Diencephalon (tissue), 1 donor: Measurements from ENCODE around the gene RPGRIP1. TPM values are rescaled to one million over a fixed set of nuclear protein-coding genes. Genes with fewer than 3 reads are reported as not detected.

Source experiments
- total RNA-seq: library from RNA; depleted of rRNA; stranded (reverse); fragments of >200 nt; gene quantifications from one replicate; pipeline ENCODE4 v1.2.3, GENCODE V29; 2014

The RPGRIP1 gene
- 0.69 TPM for total RNA-seq

GRCh38 chr14:21279783-21280182 lies at the start of gene RPGRIP1:
Gene RPGRIP1, plus strand, starts transcription at chr14:21280083. Its CDS starts 7,894 bp downstream, at chr14:21287977.

DNA sequence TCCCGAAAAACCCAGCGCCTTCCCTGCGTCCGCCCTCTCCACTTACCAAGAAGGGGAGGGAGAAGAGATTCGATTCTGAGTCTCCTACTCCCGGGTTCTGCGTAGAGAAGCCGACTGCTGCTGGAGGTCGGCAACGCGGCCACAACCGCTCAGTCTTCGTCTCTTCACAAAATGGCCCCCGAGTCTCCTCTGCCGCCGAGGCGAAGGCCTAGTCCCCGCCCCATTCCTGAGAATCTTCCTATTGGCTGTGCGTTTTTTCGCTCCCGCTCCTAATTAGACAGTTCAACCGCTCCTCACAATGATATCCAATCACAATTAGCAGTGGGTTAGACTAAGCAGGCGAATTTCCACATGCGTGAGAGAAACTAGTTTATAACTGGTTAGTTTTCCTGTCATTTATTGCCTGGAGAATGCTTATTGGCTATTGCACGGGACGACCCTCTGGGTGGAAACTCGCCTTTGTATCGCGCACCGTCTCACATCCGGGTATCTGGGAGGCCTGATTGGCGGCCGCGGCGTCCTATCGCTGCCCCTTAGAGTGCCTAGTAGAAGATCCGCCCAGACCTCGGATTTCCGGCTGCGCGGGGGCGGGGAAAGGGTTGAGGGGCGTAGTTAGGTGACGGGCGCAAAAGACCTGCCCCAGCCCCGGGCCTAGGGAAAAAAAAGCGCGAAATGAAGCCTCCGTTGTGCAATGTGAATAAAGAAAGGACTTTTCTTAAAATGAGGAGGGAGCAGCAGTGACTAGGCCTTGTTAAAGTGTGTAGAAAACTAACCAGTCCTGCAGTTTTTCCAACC lies 10.4 kb upstream of the RPGRIP1 start, which contains the start of gene HNRNPC:
TSS of gene HNRNPC (minus strand) at position 191 of the 795 bp plus-strand sequence. CDS start 35,249 bp downstream, outside the sequence.

Other genes with a start within 250 kb of the RPGRIP1 start
- gene TPPP2, start 249.9 kb upstream of the RPGRIP1 start, total RNA-seq: not detected
- gene RNASE13, start 245.3 kb upstream of the RPGRIP1 start, total RNA-seq: not detected
- not detected for gene RNASE7, start 237.7 kb upstream of the RPGRIP1 start, total RNA-seq
- not detected for gene RNASE8, start 222.3 kb upstream of the RPGRIP1 start, total RNA-seq
- 23.5 TPM for gene ARHGEF40, start 209.8 kb upstream of the RPGRIP1 start, total RNA-seq
- 12.9 TPM for gene ZNF219, start 181.4 kb upstream of the RPGRIP1 start, total RNA-seq
- gene TMEM253, start 179.0 kb upstream of the RPGRIP1 start, total RNA-seq: not detected
- gene OR5AU1, start 124.0 kb upstream of the RPGRIP1 start, total RNA-seq: not detected
- gene HNRNPC, start 10.6 kb upstream of the RPGRIP1 start, total RNA-seq: 559 TPM
- gene SUPT16H, start 103.9 kb downstream of the RPGRIP1 start, total RNA-seq: 85.6 TPM
- 81.7 TPM for gene CHD8, start 176.0 kb downstream of the RPGRIP1 start, total RNA-seq
- gene RAB2B, start 196.9 kb downstream of the RPGRIP1 start, total RNA-seq: 43.8 TPM
- 38.1 TPM for gene TOX4, start 197.1 kb downstream of the RPGRIP1 start, total RNA-seq
- 71.3 TPM for gene METTL3, start 231.3 kb downstream of the RPGRIP1 start, total RNA-seq
- gene SALL2, start 246.3 kb downstream of the RPGRIP1 start, total RNA-seq: 30.4 TPM